ENCODE measurements around the gene UNKL.

DNA sequence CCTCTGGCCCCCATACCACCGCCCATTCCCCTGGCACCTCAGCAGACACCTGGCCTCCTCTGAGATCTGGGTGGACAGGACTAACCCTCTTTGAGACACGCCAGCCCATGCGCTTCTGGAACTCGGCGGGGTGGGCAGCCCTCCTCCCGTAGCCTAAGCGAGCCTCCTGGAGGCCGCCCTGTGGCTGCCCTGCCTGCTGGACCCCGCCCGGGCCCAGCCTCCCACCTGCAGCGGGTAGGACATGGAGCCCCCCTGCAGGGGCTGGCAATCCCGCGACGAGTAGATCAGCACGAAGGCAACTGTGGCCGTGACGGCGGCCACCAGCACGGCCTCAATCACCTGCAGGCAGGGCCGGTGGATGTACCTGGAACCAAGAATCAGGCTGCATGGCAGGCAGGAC lies 38.0 kb upstream of the UNKL start:
- TF ChIP-seq CTCF (IDR thresholded peaks at IDR 0.05) = no peak
- TF ChIP-seq ZFX (IDR thresholded peaks at IDR 0.05; ENCODE audit: borderline replicate concordance) = no peak

All from 22Rv1 (cell line).